HEK293 (cell line): Measurements from ENCODE around the gene PRKCQ.

Experiments used
- CTCF ChIP-seq: fragments of 450-650 bp; formaldehyde crosslinking; IDR thresholded peaks from 2 replicates; pipeline ENCODE4 v1.5.1; 2016; ENCODE audit warnings: missing biosample characterization, missing genetic modification characterization
- KLF10 ChIP-seq: fragments of 450-650 bp; IDR thresholded peaks from 2 replicates; pipeline ENCODE4 v1.5.1; 2018; ENCODE audit warnings: missing biosample characterization, mild to moderate bottlenecking, missing genetic modification characterization
- WT1 ChIP-seq: fragments of 450-650 bp; formaldehyde crosslinking; IDR thresholded peaks from 2 replicates; pipeline ENCODE4 v1.5.1; 2016; ENCODE audit warnings: missing biosample characterization, missing genetic modification characterization
- ZBTB44 ChIP-seq: fragments of 450-650 bp; IDR thresholded peaks from 2 replicates; pipeline ENCODE4 v1.5.1; 2018; ENCODE audit warnings: missing biosample characterization, mild to moderate bottlenecking, missing genetic modification characterization
- ZBTB6 ChIP-seq: fragments of 450-650 bp; formaldehyde crosslinking; IDR thresholded peaks from 2 replicates; pipeline ENCODE4 v1.5.1; 2017; ENCODE audit warnings: missing biosample characterization, missing genetic modification characterization
- ZNF140 ChIP-seq: fragments of 450-650 bp; formaldehyde crosslinking; IDR thresholded peaks from 2 replicates; pipeline ENCODE4 v1.5.1; 2016; ENCODE audit warnings: missing biosample characterization, missing genetic modification characterization
- ZNF350 ChIP-seq: fragments of 450-650 bp; formaldehyde crosslinking; IDR thresholded peaks from 2 replicates; pipeline ENCODE4 v1.5.0; 2017; ENCODE audit warnings: missing biosample characterization, mild to moderate bottlenecking, missing genetic modification characterization
- ZNF837 ChIP-seq: fragments of 450-650 bp; formaldehyde crosslinking; IDR thresholded peaks from 2 replicates; pipeline ENCODE4 v1.5.1; 2016; ENCODE audit warnings: missing biosample characterization, missing genetic modification characterization
- ZXDB ChIP-seq: fragments of 450-650 bp; formaldehyde crosslinking; IDR thresholded peaks from 2 replicates; pipeline ENCODE4 v1.5.1; 2016; ENCODE audit warnings: missing biosample characterization, missing genetic modification characterization

- no peak for TF ChIP-seq ZXDB (tag by site-specific recombination)
- no peak for TF ChIP-seq CTCF (tag by site-specific recombination)
- TF ChIP-seq ZNF350 (tag by site-specific recombination), result no peak
- TF ChIP-seq ZBTB6 (tag by site-specific recombination), result no peak
- no peak for TF ChIP-seq ZNF140
- no peak for TF ChIP-seq WT1 (tag by site-specific recombination)
- TF ChIP-seq KLF10 (tag by site-specific recombination), result no peak
- TF ChIP-seq ZNF837 (tag by site-specific recombination), result no peak
- no peak for TF ChIP-seq ZBTB44 (tag by site-specific recombination)
These were observed 72.8 kb downstream of the PRKCQ start for GRCh38 chr10:6507311-6507710.
